GM18873 (cell line): ENCODE results near the gene KDM2B.
"Not testable (repeated sequence)": the region's sequence is repeated elsewhere in the genome, so short reads cannot be mapped to it uniquely, and the experiment has no call there.

Experiments
- ATAC-seq: cut with Tn5 transposase; IDR thresholded peaks from one replicate; pipeline ENCODE4 v1.9.1; 2021; ENCODE audit warnings: mild to moderate bottlenecking, moderate library complexity, moderate number of reproducible peaks; ENCODE audit not compliant: unreplicated experiment, low FRiP score

Gene KDM2B

GRCh38 chr12:121507984-121508383 lies 72.8 kb downstream of the KDM2B start:
- no peak for ATAC-seq

GRCh38 chr12:121507245-121507644 lies 73.6 kb downstream of the KDM2B start:
- ATAC-seq = no peak

- ATAC-seq = no peak
Measured at GRCh38 chr12:121505513-121505912, 75.3 kb downstream of the KDM2B start.

GRCh38 chr12:121504505-121504904 lies 76.3 kb downstream of the KDM2B start:
- no peak for ATAC-seq

- no peak for ATAC-seq
Measured at GRCh38 chr12:121503395-121503794, 77.4 kb downstream of the KDM2B start.

- no peak for ATAC-seq
Measured at GRCh38 chr12:121501946-121502345, 78.9 kb downstream of the KDM2B start.

- no peak for ATAC-seq
Measured at GRCh38 chr12:121499929-121500793, 80.7 kb downstream of the KDM2B start.

- no peak for ATAC-seq
Measured at GRCh38 chr12:121495746-121496145, 85.1 kb downstream of the KDM2B start.

- ATAC-seq = no peak
Measured at GRCh38 chr12:121494093-121494787, 86.6 kb downstream of the KDM2B start.

- no peak for ATAC-seq
Measured at GRCh38 chr12:121490401-121491281, 90.2 kb downstream of the KDM2B start.

- no peak for ATAC-seq
Measured at GRCh38 chr12:121489874-121490273, 90.9 kb downstream of the KDM2B start.

- no peak for ATAC-seq
Measured at GRCh38 chr12:121484967-121485366, 95.9 kb downstream of the KDM2B start.

- not testable (repeated sequence) for ATAC-seq
Measured at GRCh38 chr12:121484564-121484963, 96.3 kb downstream of the KDM2B start.

GRCh38 chr12:121483949-121484348 lies 96.9 kb downstream of the KDM2B start:
- no peak for ATAC-seq

GRCh38 chr12:121476477-121476876 lies 104.3 kb downstream of the KDM2B start:
- no peak for ATAC-seq

- ATAC-seq = no peak
Measured at GRCh38 chr12:121475279-121475678, 105.5 kb downstream of the KDM2B start.

- no peak for ATAC-seq
Measured at GRCh38 chr12:121472150-121472905, 108.5 kb downstream of the KDM2B start.

- no peak for ATAC-seq
Measured at GRCh38 chr12:121470751-121471150, 110.1 kb downstream of the KDM2B start.

GRCh38 chr12:121468499-121468801 lies 112.4 kb downstream of the KDM2B start:
- no peak for ATAC-seq
